HepG2 (cell line): ENCODE results near the gene RHBDL1. TPM values are rescaled to one million over a fixed set of nuclear protein-coding genes. Genes with fewer than 3 reads are reported as not detected.

Experiments
- ATM ChIP-seq: fragments of 450-650 bp; IDR thresholded peaks from 2 replicates; pipeline ENCODE4 v1.7.1; 2017; ENCODE audit warnings: mild to moderate bottlenecking, borderline replicate concordance
- BCL6 ChIP-seq: IDR thresholded peaks from 2 replicates; pipeline ENCODE4 v1.6.1; 2016; ENCODE audit warnings: missing genetic modification reagents, missing compliant biosample characterization
- HNF4A ChIP-seq: sonication (generic); formaldehyde crosslinking; IDR thresholded peaks from 2 replicates; pipeline ENCODE4 v1.4.0; 2020; ENCODE audit warnings: missing genetic modification reagents
- HNRNPL ChIP-seq: fragments of 200-400 bp; formaldehyde crosslinking; IDR thresholded peaks from 2 replicates; pipeline ENCODE4 v1.6.1; 2017; ENCODE audit warnings: mild to moderate bottlenecking, low read depth, low read length
- KDM1A ChIP-seq: IDR thresholded peaks from 2 replicates; pipeline ENCODE4 v1.6.1; 2016; ENCODE audit warnings: missing compliant biosample characterization
- LCORL ChIP-seq, 2 experiments: fragments of 450-650 bp in 1 of 2; sonication (generic) in 1 of 2; formaldehyde crosslinking in 1 of 2; IDR thresholded peaks; 2 replicates each; pipeline versions ENCODE4 v1.5.0 to v1.6.1; 2017 to 2020; ENCODE audit warnings: antibody characterized with exemption in 1 of 2, missing genetic modification reagents in 1 of 2
- ZC3H13 ChIP-seq: sonication (generic); formaldehyde crosslinking; IDR thresholded peaks from 2 replicates; pipeline ENCODE4 v1.8.1; 2023; ENCODE audit warnings: mild to moderate bottlenecking, missing genetic modification reagents, moderate library complexity
- ZFP36L2 ChIP-seq: sonication (generic); formaldehyde crosslinking; IDR thresholded peaks from 2 replicates; pipeline ENCODE4 v1.4.0; 2020; ENCODE audit warnings: missing genetic modification reagents
- ZFX ChIP-seq: sonication (generic); formaldehyde crosslinking; IDR thresholded peaks from 2 replicates; pipeline ENCODE4 v1.4.0; 2020; ENCODE audit warnings: mild to moderate bottlenecking, low read depth, missing genetic modification reagents, moderate library complexity
- ZNF354B ChIP-seq: sonication (generic); formaldehyde crosslinking; IDR thresholded peaks from 2 replicates; pipeline ENCODE4 v1.8.0; 2022; ENCODE audit warnings: mild to moderate bottlenecking, missing genetic modification reagents
- ZNF598 ChIP-seq: sonication (generic); formaldehyde crosslinking; IDR thresholded peaks from 2 replicates; pipeline ENCODE4 v1.5.1; 2020; ENCODE audit warnings: mild to moderate bottlenecking, missing genetic modification reagents, borderline replicate concordance
- ZNF746 ChIP-seq: sonication (generic); formaldehyde crosslinking; IDR thresholded peaks from 2 replicates; pipeline ENCODE4 v1.8.0; 2022; ENCODE audit warnings: mild to moderate bottlenecking, missing genetic modification reagents
- polyA plus RNA-seq, 8 experiments: library from polyadenylated mRNA; depleted of rRNA in 3 of 8; stranded (reverse) in 7 of 8; unstranded in 1 of 8; fragments of >200 nt; fragmentation: Illumina TruSeq in 4 of 8; extraction: Trizol in 4 of 8; gene quantifications; 2 replicates each; pipeline versions ENCODE4 v1.2.1 to v1.2.3, GENCODE V29; 2011 to 2016; ENCODE audit warnings: low read depth in 4 of 8, missing spikeins in 1 of 8, mixed read lengths in 1 of 8; ENCODE audit not compliant: insufficient read depth in 1 of 8
- total RNA-seq, 5 experiments: library from RNA; depleted of rRNA; stranded (reverse); fragments of >200 nt; fragmentation: Illumina TruSeq; extraction: Trizol; gene quantifications; 2 replicates each; pipeline ENCODE4 v1.2.3, GENCODE V29; 2016; ENCODE audit warnings: low read depth in 1 of 5
- TF ChIP-seq, protein P1 (sequence below): sonication (generic); formaldehyde crosslinking; IDR thresholded peaks from 2 replicates; pipeline ENCODE4 v1.5.0; 2020; ENCODE audit warnings: mild to moderate bottlenecking, missing genetic modification reagents, borderline replicate concordance
- TF ChIP-seq, protein P2 (sequence below): sonication (generic); formaldehyde crosslinking; IDR thresholded peaks from 2 replicates; pipeline ENCODE4 v1.5.0; 2020; ENCODE audit warnings: missing genetic modification reagents
- TF ChIP-seq, protein P3 (sequence below): sonication (generic); formaldehyde crosslinking; IDR thresholded peaks from 2 replicates; pipeline ENCODE4 v1.8.0; 2022; ENCODE audit warnings: low read depth, missing genetic modification reagents

Gene RHBDL1
- total and polyA plus RNA-seq, 2 of the 13 experiments (the other 11 are each of a cell fraction or from before 2014, with no cell fraction given): 1.8 to 3.8 TPM

DNA sequence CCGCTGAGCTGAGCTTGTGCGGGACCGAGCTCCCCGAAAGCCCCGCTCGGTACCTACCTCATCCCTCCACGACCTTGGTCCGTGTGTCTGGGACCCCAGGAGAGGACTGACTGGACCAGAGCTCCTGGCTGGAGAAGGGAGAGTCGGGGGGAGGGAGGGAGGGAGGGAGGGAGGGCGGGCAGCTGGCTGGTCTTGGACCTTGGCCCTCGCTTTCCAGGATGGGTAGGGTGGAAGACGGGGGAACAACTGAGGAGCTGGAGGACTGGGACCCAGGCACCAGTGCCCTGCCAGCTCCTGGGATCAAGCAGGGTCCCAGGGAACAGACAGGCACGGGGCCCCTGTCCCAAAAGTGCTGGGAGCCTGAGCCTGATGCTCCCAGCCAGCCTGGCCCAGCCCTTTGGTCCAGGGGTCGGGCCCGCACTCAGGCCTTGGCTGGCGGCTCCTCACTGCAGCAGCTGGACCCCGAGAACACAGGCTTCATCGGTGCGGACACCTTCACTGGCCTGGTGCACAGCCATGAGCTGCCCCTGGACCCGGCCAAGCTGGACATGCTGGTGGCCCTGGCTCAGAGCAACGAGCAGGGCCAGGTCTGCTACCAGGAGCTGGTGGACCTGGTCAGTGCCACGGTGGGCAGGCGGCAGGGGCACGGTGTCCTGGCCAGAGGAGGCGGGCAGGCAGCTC is 553 bp downstream of the RHBDL1 start (continued):
- TF ChIP-seq ZFX (CRISPR knock-in tag) (peak; percentile 21; the same call in 1 of the 2 replicates), HNF4A (CRISPR knock-in tag) (peak; percentile 47), KDM1A (no peak), ZFP36L2 (CRISPR knock-in tag) (no peak), ATM (no peak), ZNF354B (CRISPR knock-in tag) (no peak), ZNF746 (CRISPR knock-in tag) (peak; percentile 85), LCORL (IDR thresholded peaks at IDR 0.05) (no peak), LCORL (CRISPR knock-in tag; IDR thresholded peaks at IDR 0.05) (0 out of 2 replicates have a peak, but pooled peaks have one; percentile 26), ZC3H13 (CRISPR knock-in tag) (no peak; the same call in 1 of the 2 replicates), ZNF598 (CRISPR knock-in tag) (no peak), HNRNPL (peak; percentile 68; the same call in 1 of the 2 replicates), BCL6 (CRISPR knock-in tag) (peak; percentile 57)
- TF ChIP-seq, protein P1, sequence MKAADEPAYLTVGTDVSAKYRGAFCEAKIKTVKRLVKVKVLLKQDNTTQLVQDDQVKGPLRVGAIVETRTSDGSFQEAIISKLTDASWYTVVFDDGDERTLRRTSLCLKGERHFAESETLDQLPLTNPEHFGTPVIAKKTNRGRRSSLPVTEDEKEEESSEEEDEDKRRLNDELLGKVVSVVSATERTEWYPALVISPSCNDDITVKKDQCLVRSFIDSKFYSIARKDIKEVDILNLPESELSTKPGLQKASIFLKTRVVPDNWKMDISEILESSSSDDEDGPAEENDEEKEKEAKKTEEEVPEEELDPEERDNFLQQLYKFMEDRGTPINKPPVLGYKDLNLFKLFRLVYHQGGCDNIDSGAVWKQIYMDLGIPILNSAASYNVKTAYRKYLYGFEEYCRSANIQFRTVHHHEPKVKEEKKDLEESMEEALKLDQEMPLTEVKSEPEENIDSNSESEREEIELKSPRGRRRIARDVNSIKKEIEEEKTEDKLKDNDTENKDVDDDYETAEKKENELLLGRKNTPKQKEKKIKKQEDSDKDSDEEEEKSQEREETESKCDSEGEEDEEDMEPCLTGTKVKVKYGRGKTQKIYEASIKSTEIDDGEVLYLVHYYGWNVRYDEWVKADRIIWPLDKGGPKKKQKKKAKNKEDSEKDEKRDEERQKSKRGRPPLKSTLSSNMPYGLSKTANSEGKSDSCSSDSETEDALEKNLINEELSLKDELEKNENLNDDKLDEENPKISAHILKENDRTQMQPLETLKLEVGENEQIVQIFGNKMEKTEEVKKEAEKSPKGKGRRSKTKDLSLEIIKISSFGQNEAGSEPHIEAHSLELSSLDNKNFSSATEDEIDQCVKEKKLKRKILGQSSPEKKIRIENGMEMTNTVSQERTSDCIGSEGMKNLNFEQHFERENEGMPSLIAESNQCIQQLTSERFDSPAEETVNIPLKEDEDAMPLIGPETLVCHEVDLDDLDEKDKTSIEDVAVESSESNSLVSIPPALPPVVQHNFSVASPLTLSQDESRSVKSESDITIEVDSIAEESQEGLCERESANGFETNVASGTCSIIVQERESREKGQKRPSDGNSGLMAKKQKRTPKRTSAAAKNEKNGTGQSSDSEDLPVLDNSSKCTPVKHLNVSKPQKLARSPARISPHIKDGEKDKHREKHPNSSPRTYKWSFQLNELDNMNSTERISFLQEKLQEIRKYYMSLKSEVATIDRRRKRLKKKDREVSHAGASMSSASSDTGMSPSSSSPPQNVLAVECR (CRISPR knock-in tag): no peak; the same call in 1 of the 2 replicates
- TF ChIP-seq, protein P2, sequence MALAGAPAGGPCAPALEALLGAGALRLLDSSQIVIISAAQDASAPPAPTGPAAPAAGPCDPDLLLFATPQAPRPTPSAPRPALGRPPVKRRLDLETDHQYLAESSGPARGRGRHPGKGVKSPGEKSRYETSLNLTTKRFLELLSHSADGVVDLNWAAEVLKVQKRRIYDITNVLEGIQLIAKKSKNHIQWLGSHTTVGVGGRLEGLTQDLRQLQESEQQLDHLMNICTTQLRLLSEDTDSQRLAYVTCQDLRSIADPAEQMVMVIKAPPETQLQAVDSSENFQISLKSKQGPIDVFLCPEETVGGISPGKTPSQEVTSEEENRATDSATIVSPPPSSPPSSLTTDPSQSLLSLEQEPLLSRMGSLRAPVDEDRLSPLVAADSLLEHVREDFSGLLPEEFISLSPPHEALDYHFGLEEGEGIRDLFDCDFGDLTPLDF: no peak
- TF ChIP-seq, protein P3, sequence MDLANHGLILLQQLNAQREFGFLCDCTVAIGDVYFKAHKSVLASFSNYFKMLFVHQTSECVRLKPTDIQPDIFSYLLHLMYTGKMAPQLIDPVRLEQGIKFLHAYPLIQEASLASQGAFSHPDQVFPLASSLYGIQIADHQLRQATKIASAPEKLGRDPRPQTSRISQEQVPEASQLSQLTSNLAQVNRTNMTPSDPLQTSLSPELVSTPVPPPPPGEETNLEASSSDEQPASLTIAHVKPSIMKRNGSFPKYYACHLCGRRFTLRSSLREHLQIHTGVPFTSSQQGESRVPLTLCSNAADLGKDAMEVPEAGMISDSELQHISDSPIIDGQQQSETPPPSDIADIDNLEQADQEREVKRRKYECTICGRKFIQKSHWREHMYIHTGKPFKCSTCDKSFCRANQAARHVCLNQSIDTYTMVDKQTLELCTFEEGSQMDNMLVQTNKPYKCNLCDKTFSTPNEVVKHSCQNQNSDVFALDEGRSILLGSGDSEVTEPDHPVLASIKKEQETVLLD (CRISPR knock-in tag): no peak
